Measurements from ENCODE around the gene LRMDA. TPM values are rescaled to one million over a fixed set of nuclear protein-coding genes. Genes with fewer than 3 reads are reported as not detected.

Gene LRMDA
- polyA plus RNA-seq, 1 donor (not counting 4 experiments of a cell fraction or from before 2014, with no cell fraction given), result not detected

DNA sequence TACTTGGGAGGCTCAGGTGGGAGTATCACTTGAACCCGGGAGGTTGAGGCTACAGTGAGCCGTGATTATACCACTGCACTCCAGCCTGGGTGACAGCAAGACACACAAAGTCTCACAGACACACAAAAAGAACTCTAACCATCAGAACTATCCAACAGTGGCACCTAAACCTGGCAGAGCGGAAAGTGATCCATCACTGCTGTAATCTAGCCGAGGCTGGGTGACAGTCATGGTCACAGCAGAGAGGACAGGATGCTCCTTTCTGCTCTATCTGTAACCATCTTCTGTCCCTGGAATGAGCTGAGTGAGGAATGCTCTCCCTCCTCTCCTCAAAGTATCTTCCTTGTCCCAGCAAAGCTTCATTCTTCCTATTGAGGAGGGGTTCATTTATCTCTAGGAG lies 656.6 kb downstream of the LRMDA start:
- dilution Hi-C loops (cut with MboI; ENCODE audit: extremely low pct_ligation_motif_present, low sequenced_read_pairs), result no loop called here
- H3K9ac ChIP-seq (ENCODE audit: control insufficient read depth, extremely low read depth, insufficient read depth, low read length), result no peak overlapping the region
- no peak overlapping the region for H3K27ac ChIP-seq (ENCODE audit: control insufficient read depth, insufficient read depth, low read length)
- H3K9me1 ChIP-seq (ENCODE audit: control insufficient read depth, extremely low read depth, insufficient read depth, low read length), result no peaks in the 10 kb centered on the region
- no peaks in the 10 kb centered on the region for H4K20me1 ChIP-seq (ENCODE audit: control insufficient read depth, extremely low read depth, insufficient read depth, low read length)
- H3K4me2 ChIP-seq (ENCODE audit: control insufficient read depth, extremely low read depth, insufficient read depth, low read depth, low read length), result no peak overlapping the region
- TF ChIP-seq, protein P1, sequence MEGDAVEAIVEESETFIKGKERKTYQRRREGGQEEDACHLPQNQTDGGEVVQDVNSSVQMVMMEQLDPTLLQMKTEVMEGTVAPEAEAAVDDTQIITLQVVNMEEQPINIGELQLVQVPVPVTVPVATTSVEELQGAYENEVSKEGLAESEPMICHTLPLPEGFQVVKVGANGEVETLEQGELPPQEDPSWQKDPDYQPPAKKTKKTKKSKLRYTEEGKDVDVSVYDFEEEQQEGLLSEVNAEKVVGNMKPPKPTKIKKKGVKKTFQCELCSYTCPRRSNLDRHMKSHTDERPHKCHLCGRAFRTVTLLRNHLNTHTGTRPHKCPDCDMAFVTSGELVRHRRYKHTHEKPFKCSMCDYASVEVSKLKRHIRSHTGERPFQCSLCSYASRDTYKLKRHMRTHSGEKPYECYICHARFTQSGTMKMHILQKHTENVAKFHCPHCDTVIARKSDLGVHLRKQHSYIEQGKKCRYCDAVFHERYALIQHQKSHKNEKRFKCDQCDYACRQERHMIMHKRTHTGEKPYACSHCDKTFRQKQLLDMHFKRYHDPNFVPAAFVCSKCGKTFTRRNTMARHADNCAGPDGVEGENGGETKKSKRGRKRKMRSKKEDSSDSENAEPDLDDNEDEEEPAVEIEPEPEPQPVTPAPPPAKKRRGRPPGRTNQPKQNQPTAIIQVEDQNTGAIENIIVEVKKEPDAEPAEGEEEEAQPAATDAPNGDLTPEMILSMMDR (optimal IDR thresholded peaks at IDR 0.05 in 1 of 3, IDR thresholded peaks at IDR 0.05 in 1 of 3, conservative IDR thresholded peaks at IDR 0.05 in 1 of 3; ENCODE audit: extremely low read depth in 1 of 3, insufficient read depth in 2 of 3, low read length in 3 of 3), result no peak
- no peak for TF ChIP-seq EZH2 (IDR thresholded peaks at IDR 0.05; ENCODE audit: low read length)
- peaks cover 3% of the 10 kb centered on the region for H3K27me3 ChIP-seq (ENCODE audit: control insufficient read depth, extremely low read depth, insufficient read depth, low read length)
- FAIRE-seq, result no peak
- no peaks in the 10 kb centered on the region for H3K9me3 ChIP-seq (ENCODE audit: control insufficient read depth, low read depth, low read length)
- H2AFZ ChIP-seq (ENCODE audit: control insufficient read depth, low read length), result no peak overlapping the region
- no peaks in the 10 kb centered on the region for H3K79me2 ChIP-seq (ENCODE audit: control insufficient read depth, insufficient read depth, low read length)
- H3K36me3 ChIP-seq (ENCODE audit: control insufficient read depth in 2 of 2, extremely low read depth in 1 of 2, insufficient read depth in 2 of 2, low read length in 2 of 2), result no peaks in the 10 kb centered on the region
- no peak for DNase-seq (ENCODE audit: low read depth, low spot score)
- H3K4me1 ChIP-seq (ENCODE audit: control insufficient read depth, extremely low read depth, insufficient read depth, low read length), result peaks cover 3% of the 10 kb centered on the region
- H3K4me3 ChIP-seq (ENCODE audit: control insufficient read depth in 2 of 3, extremely low read depth in 1 of 3, insufficient read depth in 2 of 3, low read depth in 1 of 3, low read length in 3 of 3), result no peak overlapping the region

DNA sequence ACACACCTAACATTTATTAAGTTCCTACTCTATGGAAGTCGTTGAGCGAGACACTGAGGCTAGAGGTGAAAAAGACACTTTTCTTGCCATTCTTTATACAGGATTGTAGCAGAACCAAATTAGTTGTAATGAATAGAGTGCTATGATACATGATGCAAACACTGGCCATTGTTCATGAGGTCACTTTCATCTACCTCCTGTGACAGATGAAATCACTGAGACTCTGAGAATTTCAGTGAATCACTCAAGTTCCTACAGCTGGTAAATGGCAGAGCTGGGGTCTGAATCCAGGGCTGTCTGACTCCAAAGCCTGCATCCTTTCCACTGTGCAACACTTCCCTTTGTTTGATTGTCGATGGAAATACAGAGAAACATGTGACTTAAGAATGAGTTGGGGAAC lies 657.6 kb downstream of the LRMDA start:
- Histone ChIP-seq H3K9me3 (ENCODE audit: control insufficient read depth, low read depth, low read length) (no peaks in the 10 kb centered on the region), H3K27me3 (ENCODE audit: control insufficient read depth, extremely low read depth, insufficient read depth, low read length) (peaks cover 3% of the 10 kb centered on the region), H3K36me3 (ENCODE audit: control insufficient read depth in 2 of 2, extremely low read depth in 1 of 2, insufficient read depth in 2 of 2, low read length in 2 of 2) (no peaks in the 10 kb centered on the region), H3K9me1 (ENCODE audit: control insufficient read depth, extremely low read depth, insufficient read depth, low read length) (no peaks in the 10 kb centered on the region), H3K27ac (ENCODE audit: control insufficient read depth, insufficient read depth, low read length) (no peak overlapping the region), H3K4me1 (ENCODE audit: control insufficient read depth, extremely low read depth, insufficient read depth, low read length) (no peaks in the 10 kb centered on the region), H3K9ac (ENCODE audit: control insufficient read depth, extremely low read depth, insufficient read depth, low read length) (no peak overlapping the region), H3K79me2 (ENCODE audit: control insufficient read depth, insufficient read depth, low read length) (no peaks in the 10 kb centered on the region), H2AFZ (ENCODE audit: control insufficient read depth, low read length) (no peak overlapping the region), H4K20me1 (ENCODE audit: control insufficient read depth, extremely low read depth, insufficient read depth, low read length) (no peaks in the 10 kb centered on the region), H3K4me2 (ENCODE audit: control insufficient read depth, extremely low read depth, insufficient read depth, low read depth, low read length) (no peak overlapping the region), H3K4me3 (ENCODE audit: control insufficient read depth in 2 of 3, extremely low read depth in 1 of 3, insufficient read depth in 2 of 3, low read depth in 1 of 3, low read length in 3 of 3) (no peak overlapping the region)
- TF ChIP-seq, protein P1 (optimal IDR thresholded peaks at IDR 0.05 in 1 of 3, IDR thresholded peaks at IDR 0.05 in 1 of 3, conservative IDR thresholded peaks at IDR 0.05 in 1 of 3; ENCODE audit: extremely low read depth in 1 of 3, insufficient read depth in 2 of 3, low read length in 3 of 3), result no peak
- TF ChIP-seq EZH2 (IDR thresholded peaks at IDR 0.05; ENCODE audit: low read length), result no peak
- FAIRE-seq (no peak), DNase-seq (ENCODE audit: low read depth, low spot score) (no peak)
- dilution Hi-C loops (cut with MboI; ENCODE audit: extremely low pct_ligation_motif_present, low sequenced_read_pairs), result no loop called here

All from keratinocyte (primary cell).